ENCODE data around the gene MMP24OS. TPM values are rescaled to one million over a fixed set of nuclear protein-coding genes. Genes with fewer than 3 reads are reported as not detected.

Gene MMP24OS
- total RNA-seq, 6 experiments from 2014 or later, result 91.7 to 117 (median 105) TPM

- Mint-ChIP-seq H3K4me3 (peak overlapping the region; percentile 64), H3K4me1 (ENCODE audit: low read depth) (peaks cover 83% of the 10 kb centered on the region), H3K27ac (peak overlapping the region; percentile 83), H3K27me3 (ENCODE audit: insufficient read depth) (no peaks in the 10 kb centered on the region), H3K36me3 (ENCODE audit: low read depth) (peaks cover 20% of the 10 kb centered on the region), H3K9me3 (no peaks in the 10 kb centered on the region)
- no peak for DNase-seq
- no peak for TF ChIP-seq CTCF (IDR thresholded peaks at IDR 0.05)
These were observed 33.9 kb upstream of the MMP24OS start for GRCh38 chr20:35311822-35312221.

- no peak for TF ChIP-seq CTCF (IDR thresholded peaks at IDR 0.05)
- Mint-ChIP-seq H3K27me3 (ENCODE audit: insufficient read depth) (no peaks in the 10 kb centered on the region), H3K36me3 (ENCODE audit: low read depth) (peaks cover 24% of the 10 kb centered on the region), H3K27ac (peak overlapping the region; percentile 83), H3K4me1 (ENCODE audit: low read depth) (peaks cover 86% of the 10 kb centered on the region), H3K4me3 (peak overlapping the region; percentile 64), H3K9me3 (no peaks in the 10 kb centered on the region)
- peak; percentile 15 for DNase-seq
These were observed 33.5 kb upstream of the MMP24OS start for GRCh38 chr20:35311409-35311808.

GRCh38 chr20:35307666-35308653 lies 30.0 kb upstream of the MMP24OS start:
- TF ChIP-seq CTCF (IDR thresholded peaks at IDR 0.05), result no peak
- peak; percentile 75 for DNase-seq
- no peaks in the 10 kb centered on the region for H3K27me3 Mint-ChIP-seq (ENCODE audit: insufficient read depth)
- H3K27ac Mint-ChIP-seq, result peak overlapping the region; percentile 93
- peaks cover 24% of the 10 kb centered on the region; the same call in 1 of the 2 replicates for H3K36me3 Mint-ChIP-seq (ENCODE audit: low read depth)
- H3K4me3 Mint-ChIP-seq, result peak overlapping the region; percentile 51
- no peaks in the 10 kb centered on the region for H3K9me3 Mint-ChIP-seq
- peaks cover 96% of the 10 kb centered on the region for H3K4me1 Mint-ChIP-seq (ENCODE audit: low read depth)

GRCh38 chr20:35306931-35307517 lies 29.1 kb upstream of the MMP24OS start:
- Mint-ChIP-seq H3K36me3 (ENCODE audit: low read depth) (peaks cover 19% of the 10 kb centered on the region; the same call in 1 of the 2 replicates), H3K27me3 (ENCODE audit: insufficient read depth) (no peaks in the 10 kb centered on the region; the same call in 1 of the 2 replicates), H3K4me3 (peak overlapping the region; percentile 32; the same call in 1 of the 2 replicates), H3K27ac (peak overlapping the region; percentile 93), H3K9me3 (no peaks in the 10 kb centered on the region), H3K4me1 (ENCODE audit: low read depth) (peaks cover 96% of the 10 kb centered on the region)
- DNase-seq, result peak; percentile 49
- peak; percentile 86 for TF ChIP-seq CTCF (IDR thresholded peaks at IDR 0.05)

- Mint-ChIP-seq H3K4me1 (ENCODE audit: low read depth) (peaks cover 95% of the 10 kb centered on the region), H3K27ac (peak overlapping the region; percentile 93)
These were observed 28.0 kb upstream of the MMP24OS start for GRCh38 chr20:35305682-35306556.

More at GRCh38 chr20:35305682-35306556, 28.0 kb upstream of the MMP24OS start:
- DNase-seq, result peak; percentile 99
- peak overlapping the region; percentile 68 for H3K4me3 Mint-ChIP-seq
- H3K9me3 Mint-ChIP-seq, result no peaks in the 10 kb centered on the region
- TF ChIP-seq CTCF (IDR thresholded peaks at IDR 0.05), result no peak
- no peaks in the 10 kb centered on the region; the same call in 1 of the 2 replicates for H3K27me3 Mint-ChIP-seq (ENCODE audit: insufficient read depth)
- H3K36me3 Mint-ChIP-seq (ENCODE audit: low read depth), result peaks cover 19% of the 10 kb centered on the region; the same call in 1 of the 2 replicates

Data from HFFc6 (cell line).